ELF-1 (cell line): Measurements from ENCODE around the gene ICA1.

Source experiments
- DNase-seq: peaks from one replicate; pipeline ENCODE4 v3.0.0-alpha.2; 2016; ENCODE audit warnings: low read depth, low spot score

ICA1 gene

GRCh38 chr7:8201846-8202441 lies 60.0 kb downstream of the ICA1 start:
- DNase-seq: no peak

- DNase-seq: no peak
Measured at GRCh38 chr7:8200717-8201116, 61.2 kb downstream of the ICA1 start.

- DNase-seq: no peak
Measured at GRCh38 chr7:8200316-8200715, 61.7 kb downstream of the ICA1 start.

- no peak for DNase-seq
Measured at GRCh38 chr7:8197994-8198698, 63.8 kb downstream of the ICA1 start.

- DNase-seq: no peak
Measured at GRCh38 chr7:8192897-8193296, 69.1 kb downstream of the ICA1 start.

GRCh38 chr7:8190119-8190895 lies 71.7 kb downstream of the ICA1 start:
- DNase-seq: no peak

- DNase-seq: no peak
Measured at GRCh38 chr7:8189625-8190024, 72.3 kb downstream of the ICA1 start.

GRCh38 chr7:8185926-8186683 lies 75.9 kb downstream of the ICA1 start:
- no peak for DNase-seq

GRCh38 chr7:8184221-8184620 lies 77.7 kb downstream of the ICA1 start:
- DNase-seq: no peak

- DNase-seq: no peak
Measured at GRCh38 chr7:8179486-8179885, 82.5 kb downstream of the ICA1 start.

- DNase-seq: no peak
Measured at GRCh38 chr7:8178353-8178752, 83.6 kb downstream of the ICA1 start.

- DNase-seq: no peak
Measured at GRCh38 chr7:8177109-8177933, 84.6 kb downstream of the ICA1 start.

- no peak for DNase-seq
Measured at GRCh38 chr7:8176370-8177081, 85.4 kb downstream of the ICA1 start.

GRCh38 chr7:8175929-8176369 lies 86.0 kb downstream of the ICA1 start:
- no peak for DNase-seq

GRCh38 chr7:8172372-8173354 lies 89.3 kb downstream of the ICA1 start:
- DNase-seq: no peak

GRCh38 chr7:8169171-8169570 lies 92.8 kb downstream of the ICA1 start:
- no peak for DNase-seq

- no peak for DNase-seq
Measured at GRCh38 chr7:8168336-8168735, 93.6 kb downstream of the ICA1 start.

GRCh38 chr7:8165150-8165549 lies 96.8 kb downstream of the ICA1 start:
- no peak for DNase-seq

GRCh38 chr7:8162181-8162580 lies 99.8 kb downstream of the ICA1 start:
- no peak for DNase-seq
